H1 (cell line): Measurements from ENCODE around the gene EXOSC1. TPM values are rescaled to one million over a fixed set of nuclear protein-coding genes. Genes with fewer than 3 reads are reported as not detected.

ENCODE experiments used
- ATF3 ChIP-seq: IDR thresholded peaks from 2 replicates; pipeline ENCODE4 v1.6.1; 2011; ENCODE audit warnings: low read depth, mild to moderate bottlenecking, low read length; ENCODE audit not compliant: insufficient read depth
- CHD1 ChIP-seq: IDR thresholded peaks from 2 replicates; pipeline ENCODE4 v1.6.1; 2012; ENCODE audit warnings: low read depth, low read length, improper control_type of control experiment
- CTBP2 ChIP-seq: IDR thresholded peaks from 2 replicates; pipeline ENCODE4 v1.7.0; 2011; ENCODE audit warnings: borderline replicate concordance, mild to moderate bottlenecking, moderate library complexity, mixed read lengths, low read length; ENCODE audit not compliant: insufficient read depth, insufficient read length
- CTCF ChIP-seq, 3 experiments: IDR thresholded peaks; 1 replicate in 2 of 3; 2 replicates in 1 of 3; pipeline versions ENCODE4 v1.5.1 to v1.6.1; 2011; ENCODE audit warnings: low read length in 3 of 3, mild to moderate bottlenecking in 3 of 3, inconsistent platforms in 2 of 3, low read depth in 1 of 3, moderate library complexity in 1 of 3; ENCODE audit not compliant: insufficient read depth in 1 of 3; ENCODE audit errors: control extremely low read depth in 1 of 3
- EGR1 ChIP-seq: IDR thresholded peaks from 2 replicates; pipeline ENCODE4 v1.6.1; 2011; ENCODE audit warnings: low read depth, low read length, borderline replicate concordance
- EP300 ChIP-seq, 2 experiments: IDR thresholded peaks; 1 replicate in 1 of 2; 2 replicates in 1 of 2; pipeline ENCODE4 v1.6.1; 2011 to 2012; ENCODE audit warnings: low read depth in 2 of 2, low read length in 2 of 2, mild to moderate bottlenecking in 2 of 2, borderline replicate concordance in 1 of 2, inconsistent platforms in 1 of 2, moderate library complexity in 1 of 2
- FOSL1 ChIP-seq: IDR thresholded peaks from 2 replicates; pipeline ENCODE4 v1.6.1; 2011; ENCODE audit warnings: mild to moderate bottlenecking, low read depth, low read length, moderate library complexity; ENCODE audit not compliant: insufficient read depth
- KDM4A ChIP-seq: IDR thresholded peaks from one replicate; pipeline ENCODE4 v1.7.1; 2012; ENCODE audit warnings: low read depth, mild to moderate bottlenecking, moderate library complexity, low read length, inconsistent platforms; ENCODE audit not compliant: severe bottlenecking
- NANOG ChIP-seq: IDR thresholded peaks from 2 replicates; pipeline ENCODE4 v1.6.1; 2011; ENCODE audit warnings: low read length, low read depth, mild to moderate bottlenecking, inconsistent platforms; ENCODE audit not compliant: insufficient read depth, poor library complexity, severe bottlenecking
- NRF1 ChIP-seq: IDR thresholded peaks from 2 replicates; pipeline ENCODE4 v1.6.1; 2011; ENCODE audit warnings: mild to moderate bottlenecking, low read depth, low read length, improper control_type of control experiment
- RFX5 ChIP-seq: IDR thresholded peaks from 2 replicates; pipeline ENCODE4 v1.6.1; 2011; ENCODE audit warnings: low read depth, low read length, improper control_type of control experiment, borderline replicate concordance
- SP1 ChIP-seq: IDR thresholded peaks from 2 replicates; pipeline ENCODE4 v1.6.1; 2011; ENCODE audit warnings: low read depth, low read length
- SP4 ChIP-seq: IDR thresholded peaks from 2 replicates; pipeline ENCODE4 v1.6.1; 2012; ENCODE audit warnings: low read length, inconsistent platforms
- TAF1 ChIP-seq: IDR thresholded peaks from 2 replicates; pipeline ENCODE4 v1.6.1; 2011; ENCODE audit warnings: mild to moderate bottlenecking, low read depth, low read length
- TBP ChIP-seq: IDR thresholded peaks from 2 replicates; pipeline ENCODE4 v1.6.1; 2011; ENCODE audit warnings: low read depth, low read length, improper control_type of control experiment
- polyA plus RNA-seq, 7 experiments: library from polyadenylated mRNA; depleted of rRNA in 3 of 7; stranded (reverse) in 5 of 7; unstranded in 2 of 7; fragments of >200 nt in 5 of 7; fragments of 200-250 nt in 2 of 7; gene quantifications; 1 replicate in 5 of 7; 2 replicates in 1 of 7; 4 replicates in 1 of 7; pipeline versions ENCODE4 v1.2.1 to v1.2.3, GENCODE V29; 2011 to 2013; ENCODE audit warnings: missing spikeins in 2 of 7, mixed read lengths in 2 of 7
- total RNA-seq: library from RNA; stranded (reverse); fragmentation: NEBNext Ultra II Directional; extraction: Animal tissue kit (Norgen Biotek cat#: 25700); gene quantifications from 2 replicates; pipeline ENCODE4 v1.2.1, GENCODE V29; 2021

Gene EXOSC1
- total and polyA plus RNA-seq, 2 of the 8 experiments (the other 6 are each of a cell fraction or from before 2014, with no cell fraction given), result 52.1 to 68.1 TPM

- TF ChIP-seq TAF1 (peak; percentile 85), EGR1 (0 out of 2 replicates have a peak, but pooled peaks have one; percentile 3), FOSL1 (no peak), TBP (peak; percentile 64), NRF1 (peak; percentile 85), SP4 (peak; percentile 33; the same call in 1 of the 2 replicates), EP300 (IDR thresholded peaks at IDR 0.05; ENCODE audit: borderline replicate concordance in 1 of 2, low read depth in 2 of 2, low read length in 2 of 2) (no peak), ATF3 (no peak), CHD1 (no peak), CTCF (IDR thresholded peaks at IDR 0.05; ENCODE audit: control extremely low read depth in 1 of 3, insufficient read depth in 1 of 3, low read depth in 1 of 3, low read length in 3 of 3) (peak; percentile 72 to 89 (median 85)), NANOG (no peak), CTBP2 (no peak), RFX5 (no peak), SP1 (0 out of 2 replicates have a peak, but pooled peaks have one; percentile 20), KDM4A (peak; percentile 30)
These were observed 19.6 kb downstream of the EXOSC1 start, which contains the start of gene PGAM1 (continued) for GRCh38 chr10:97425964-97426775.
